Measurements from ENCODE around the gene SOX12. TPM values are rescaled to one million over a fixed set of nuclear protein-coding genes. Genes with fewer than 3 reads are reported as not detected.
A peak's percentile ranks its signal among the peaks of the same experiment; 100 is the strongest.

Gene SOX12
- total RNA-seq, 1 experiment from 2014 or later: 40.4 TPM

DNA sequence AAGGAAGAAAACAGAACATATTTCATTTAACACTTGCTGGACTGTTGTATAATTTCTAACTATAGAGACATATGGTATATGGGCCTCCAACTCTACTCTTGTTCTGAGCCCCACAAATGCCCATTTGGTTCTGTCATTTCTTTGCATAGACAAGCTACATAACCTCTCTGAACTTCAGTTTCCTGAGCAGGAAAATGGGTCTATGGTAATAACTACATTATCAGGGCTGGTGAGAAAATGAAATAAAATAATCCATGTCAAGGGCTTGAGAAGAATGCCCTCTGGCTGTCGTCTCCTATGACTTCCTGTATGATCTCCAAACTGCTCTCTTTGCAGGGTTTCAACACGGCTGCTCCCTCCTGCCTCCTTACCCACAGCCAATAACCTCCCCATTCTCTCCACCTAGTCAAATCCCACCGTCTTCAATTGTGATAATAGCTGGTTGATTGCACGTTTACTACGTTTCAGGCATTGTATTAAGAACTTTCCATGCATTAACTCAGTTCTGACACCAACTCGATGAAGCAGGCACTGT, 16.0 kb upstream of the SOX12 start:
- Histone ChIP-seq H3K9me3 (ENCODE audit: control insufficient read depth in 1 of 2, insufficient read depth in 1 of 2, low read depth in 1 of 2, low read length in 2 of 2) (no peaks in the 10 kb centered on the region), H3K36me3 (ENCODE audit: control insufficient read depth in 1 of 2, insufficient read depth in 2 of 2, low read length in 2 of 2) (no peaks in the 10 kb centered on the region), H2AFZ (ENCODE audit: low read depth, low read length, poor library complexity, severe bottlenecking) (no peak overlapping the region), H3K4me1 (ENCODE audit: control insufficient read depth in 1 of 2, insufficient read depth in 2 of 2, low read length in 2 of 2) (peaks cover 0 to 12% of the 10 kb centered on the region in 2 experiments; a peak in 2 of 4 replicates), H3K4me2 (ENCODE audit: low read length) (no peak overlapping the region), H3K27ac (ENCODE audit: low read depth, low read length) (no peak overlapping the region), H3K9me2 (ENCODE audit: insufficient read depth) (no peaks in the 10 kb centered on the region), H3K9ac (ENCODE audit: low read length) (no peak overlapping the region), H3K4me3 (replicated peaks in 1 of 2; ENCODE audit: low read depth in 1 of 2, low read length in 2 of 2) (no peak overlapping the region), H3K79me2 (ENCODE audit: insufficient read depth, low read length) (no peaks in the 10 kb centered on the region), H3K27me3 (ENCODE audit: insufficient read depth, low read length) (no peaks in the 10 kb centered on the region), H4K20me1 (ENCODE audit: insufficient read depth) (no peaks in the 10 kb centered on the region)
- ATAC-seq: no peak
- CTCF ChIA-PET: no interaction called here
- POLR2A ChIA-PET: no interaction called here
- RAD21 ChIA-PET (ENCODE audit: low non-redundant PET in 1 of 2, low total read pairs in 2 of 2, uncharacterized antibody in 2 of 2, unreplicated experiment in 2 of 2): no interaction called here
- no peak for DNase-seq (ENCODE audit: low read depth, low spot score)
- TF ChIP-seq, protein P1, sequence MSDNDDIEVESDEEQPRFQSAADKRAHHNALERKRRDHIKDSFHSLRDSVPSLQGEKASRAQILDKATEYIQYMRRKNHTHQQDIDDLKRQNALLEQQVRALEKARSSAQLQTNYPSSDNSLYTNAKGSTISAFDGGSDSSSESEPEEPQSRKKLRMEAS (IDR thresholded peaks at IDR 0.05): no peak
- TF ChIP-seq RAD21 (IDR thresholded peaks at IDR 0.05; ENCODE audit: low read depth): 0 out of 2 replicates have a peak, but pooled peaks have one; percentile 17
- BruUV-seq (replicated peaks): no TSS peak
- intact Hi-C loops (cut with micrococcal nuclease): no loop called here

DNA sequence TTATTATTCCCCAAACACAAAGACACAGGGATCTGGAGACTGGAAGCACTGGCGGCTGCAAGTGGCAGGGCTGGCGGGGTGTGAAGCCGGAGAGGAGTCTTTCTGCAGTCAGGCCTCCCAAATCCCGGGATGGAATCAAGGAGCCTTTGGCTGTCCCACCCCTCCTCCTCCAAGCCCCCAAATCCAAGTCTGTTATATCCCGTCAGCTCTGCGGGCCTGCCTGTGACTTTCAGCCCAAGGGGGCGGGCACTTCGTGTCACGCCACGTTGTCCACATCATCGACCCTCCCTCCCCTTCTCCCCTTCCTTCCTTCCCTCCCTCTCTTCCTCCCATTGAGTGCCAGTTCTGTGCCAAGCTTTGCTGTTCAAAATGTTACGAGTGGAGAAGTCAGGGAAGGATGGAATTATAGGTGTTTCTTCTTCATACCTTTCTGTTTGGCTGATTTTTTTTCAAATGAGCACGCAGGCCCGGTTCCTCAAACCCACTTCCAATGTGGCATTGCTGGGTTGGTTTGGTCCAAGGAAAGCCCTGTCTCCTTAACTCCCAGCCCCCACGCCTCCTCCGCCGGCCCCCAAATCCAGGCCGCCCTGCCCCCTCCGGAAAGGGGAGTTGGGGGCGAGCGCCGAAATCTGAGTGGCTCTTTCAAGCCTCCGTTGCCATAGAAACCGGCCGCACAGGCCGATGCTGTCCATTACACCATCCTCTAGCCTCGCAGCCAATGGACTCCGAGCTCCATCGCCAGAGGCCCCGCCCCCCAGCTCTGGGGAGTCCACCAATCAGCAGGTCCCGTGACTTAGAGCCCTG, 15.3 kb upstream of the SOX12 start:
- H4K20me1 ChIP-seq (ENCODE audit: insufficient read depth): no peaks in the 10 kb centered on the region
- no peaks in the 10 kb centered on the region for H3K27me3 ChIP-seq (ENCODE audit: insufficient read depth, low read length)
- no peaks in the 10 kb centered on the region for H3K9me3 ChIP-seq (ENCODE audit: control insufficient read depth in 1 of 2, insufficient read depth in 1 of 2, low read depth in 1 of 2, low read length in 2 of 2)
- no TSS peak for BruUV-seq (replicated peaks)
- DNase-seq (ENCODE audit: low read depth, low spot score): no peak
- H3K4me3 ChIP-seq (replicated peaks in 1 of 2; ENCODE audit: low read depth in 1 of 2, low read length in 2 of 2): no peak overlapping the region
- no peaks in the 10 kb centered on the region for H3K36me3 ChIP-seq (ENCODE audit: control insufficient read depth in 1 of 2, insufficient read depth in 2 of 2, low read length in 2 of 2)
- H3K9me2 ChIP-seq (ENCODE audit: insufficient read depth): no peaks in the 10 kb centered on the region
- no peak overlapping the region for H3K4me2 ChIP-seq (ENCODE audit: low read length)
- no peak overlapping the region for H2AFZ ChIP-seq (ENCODE audit: low read depth, low read length, poor library complexity, severe bottlenecking)
- H3K9ac ChIP-seq (ENCODE audit: low read length): no peak overlapping the region
- intact Hi-C loops (cut with micrococcal nuclease): no loop called here
- POLR2A ChIA-PET: interaction anchor here (1.0 kb wide), 1 partner anchor 14 kb away, joined by 3 read pairs; no protein-coding TSS in a partner anchor
- H3K79me2 ChIP-seq (ENCODE audit: insufficient read depth, low read length): no peaks in the 10 kb centered on the region
- H3K4me1 ChIP-seq (ENCODE audit: control insufficient read depth in 1 of 2, insufficient read depth in 2 of 2, low read length in 2 of 2): peaks cover 0 to 12% of the 10 kb centered on the region in 2 experiments; a peak in 2 of 4 replicates
- no peak overlapping the region for H3K27ac ChIP-seq (ENCODE audit: low read depth, low read length)
- ATAC-seq: peak; percentile 81
- RAD21 ChIA-PET (ENCODE audit: low non-redundant PET in 1 of 2, low total read pairs in 2 of 2, uncharacterized antibody in 2 of 2, unreplicated experiment in 2 of 2): no interaction called here
- CTCF ChIA-PET: no interaction called here
- TF ChIP-seq EZH2 (IDR thresholded peaks at IDR 0.05): no peak
- no peak for TF ChIP-seq CEBPB (IDR thresholded peaks at IDR 0.05; ENCODE audit: low read depth)
- no peak for TF ChIP-seq EGR1 (IDR thresholded peaks at IDR 0.05; ENCODE audit: low read depth)
- TF ChIP-seq ZFX (IDR thresholded peaks at IDR 0.05): no peak
- no peak for TF ChIP-seq CTCF (IDR thresholded peaks at IDR 0.05 in 2 of 3, conservative IDR thresholded peaks at IDR 0.05 in 1 of 3; ENCODE audit: borderline replicate concordance in 1 of 3, insufficient read depth in 1 of 3, low read depth in 2 of 3, low read length in 2 of 3)
- no peak for TF ChIP-seq JUND (IDR thresholded peaks at IDR 0.05)
- no peak for TF ChIP-seq POLR2A (IDR thresholded peaks at IDR 0.05; ENCODE audit: borderline replicate concordance, extremely low read depth, insufficient read depth, insufficient read length)
- TF ChIP-seq SP1 (IDR thresholded peaks at IDR 0.05; ENCODE audit: low read depth): no peak
- TF ChIP-seq ZBTB33 (IDR thresholded peaks at IDR 0.05; ENCODE audit: extremely low read depth, insufficient replicate concordance, low read length): no peak
- TF ChIP-seq ELF1 (IDR thresholded peaks at IDR 0.05; ENCODE audit: borderline replicate concordance, low read depth): no peak
- TF ChIP-seq SRF (IDR thresholded peaks at IDR 0.05; ENCODE audit: low read depth): no peak
- TF ChIP-seq EZH2phosphoT487 (IDR thresholded peaks at IDR 0.05; ENCODE audit: borderline replicate concordance): no peak
- TF ChIP-seq SIN3A (IDR thresholded peaks at IDR 0.05; ENCODE audit: low read depth): no peak
- no peak for TF ChIP-seq ZNF274 (IDR thresholded peaks at IDR 0.05; ENCODE audit: low read depth, low read length)
- no peak for TF ChIP-seq CBX3 (IDR thresholded peaks at IDR 0.05; ENCODE audit: low read depth)

All from HCT116 (cell line).